Prostate gland (tissue), 2 donors: ENCODE results near the gene MKNK2. TPM values are rescaled to one million over a fixed set of nuclear protein-coding genes. Genes with fewer than 3 reads are reported as not detected.

ENCODE experiments used
- DNase-seq: peaks from one replicate; pipeline ENCODE4 v3.0.0-alpha.2; 2019; ENCODE audit warnings: low spot score
- H3K27ac ChIP-seq, 2 donors: fragments of 200-600 bp; sonication (generic); 2 replicates each; pipeline ENCODE4 v1.5.1; 2017 to 2019
- H3K27me3 ChIP-seq: fragments of 200-600 bp; sonication (generic); replicated peaks from 2 replicates; pipeline ENCODE4 v1.5.1; 2019; ENCODE audit not compliant: insufficient read depth
- H3K36me3 ChIP-seq, 2 donors: fragments of 200-600 bp; sonication (generic); 1 replicate in 1 of 2; 2 replicates in 1 of 2; pipeline versions ENCODE4 v1.5.1 to v1.8.1; 2017 to 2019
- H3K4me1 ChIP-seq: fragments of 200-600 bp; sonication (generic); replicated peaks from 2 replicates; pipeline ENCODE4 v1.5.1; 2019
- H3K4me3 ChIP-seq, 2 donors: fragments of 200-600 bp; sonication (generic); 2 replicates each; pipeline ENCODE4 v1.5.1; 2017 to 2019
- H3K9me3 ChIP-seq: fragments of 200-600 bp; sonication (generic); 2 replicates; pipeline ENCODE4 v1.5.1; 2017
- CTCF ChIP-seq, 4 experiments: fragments of 200-600 bp in 2 of 4; fragments of 450-650 bp in 2 of 4; sonication (generic) in 2 of 4; IDR thresholded peaks; 1 replicate in 3 of 4; 2 replicates in 1 of 4; pipeline ENCODE4 v1.5.1; 2016 to 2019; ENCODE audit warnings: antibody characterized with exemption in 4 of 4, mild to moderate bottlenecking in 2 of 4, moderate library complexity in 2 of 4
- POLR2A ChIP-seq: fragments of 450-650 bp; IDR thresholded peaks from one replicate; pipeline ENCODE4 v1.6.1; 2016; ENCODE audit warnings: antibody characterized with exemption, mild to moderate bottlenecking
- POLR2AphosphoS5 ChIP-seq: sonication (generic); formaldehyde crosslinking; IDR thresholded peaks from one replicate; pipeline ENCODE4 v1.6.1; 2017; ENCODE audit warnings: antibody characterized with exemption
- WGBS: methylation state at CpG from one replicate; pipeline ENCODE4 v1.1.5; 2018; 5-methylcytosine and 5-hydroxymethylcytosine counted together
- intact Hi-C: fragments of 100-400 bp; cut with DNase I; formaldehyde crosslinking; loops from one replicate; pipeline ENCODE4 v1.14.2; 2022
- total RNA-seq, 2 donors: library from RNA; depleted of rRNA; stranded (reverse); fragments of >200 nt; gene quantifications; one replicate each; pipeline ENCODE4 v1.1.0, GENCODE V29; 2016

MKNK2 gene
- total RNA-seq, 2 donors from 2014 or later = 141 to 189 TPM

DNA sequence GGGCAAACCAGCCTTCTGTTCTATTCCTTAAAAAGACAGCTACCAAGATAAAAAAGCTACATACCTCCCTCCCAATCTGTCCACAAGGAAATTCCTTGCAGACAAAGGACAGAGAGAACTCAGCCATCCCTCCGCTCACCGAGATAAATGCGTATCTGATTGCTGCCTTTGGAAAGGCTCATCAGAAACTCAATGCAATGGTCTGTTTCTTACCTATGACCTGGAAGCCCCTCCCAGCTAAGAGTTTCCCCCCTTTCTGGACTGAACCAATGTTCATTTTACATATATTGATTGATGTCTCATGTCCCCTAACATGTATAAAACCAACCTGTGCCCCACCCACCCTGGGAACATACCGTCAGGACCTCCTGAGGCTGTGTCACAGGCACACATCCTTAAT lies 47.2 kb downstream of the MKNK2 start:
- 86% methylated on average over 4 of the region's 4 CpGs for WGBS
- TF ChIP-seq POLR2AphosphoS5 (no peak), CTCF (IDR thresholded peaks at IDR 0.05) (no peak), POLR2A (no peak)
- Histone ChIP-seq H3K4me1 (no peaks in the 10 kb centered on the region), H3K9me3 (no peaks in the 10 kb centered on the region), H3K27me3 (no peaks in the 10 kb centered on the region), H3K27ac (no peak overlapping the region), H3K36me3 (no peaks in the 10 kb centered on the region), H3K4me3 (no peak overlapping the region)
- DNase-seq = no peak
- intact Hi-C loops = no loop called here

- Histone ChIP-seq H3K4me1 (no peaks in the 10 kb centered on the region), H3K27ac (no peak overlapping the region), H3K27me3 (no peaks in the 10 kb centered on the region), H3K9me3 (no peaks in the 10 kb centered on the region), H3K36me3 (no peaks in the 10 kb centered on the region), H3K4me3 (no peak overlapping the region)
- no peak for DNase-seq
- TF ChIP-seq POLR2AphosphoS5 = no peak
- no peak for TF ChIP-seq CTCF (IDR thresholded peaks at IDR 0.05)
- TF ChIP-seq POLR2A = no peak
- whole genome bisulfite sequencing = 92% methylated on average over 26 of the region's 26 CpGs
- intact Hi-C loops = no loop called here
Observed at GRCh38 chr19:1999856-2000515, 51.1 kb downstream of the MKNK2 start.

DNA sequence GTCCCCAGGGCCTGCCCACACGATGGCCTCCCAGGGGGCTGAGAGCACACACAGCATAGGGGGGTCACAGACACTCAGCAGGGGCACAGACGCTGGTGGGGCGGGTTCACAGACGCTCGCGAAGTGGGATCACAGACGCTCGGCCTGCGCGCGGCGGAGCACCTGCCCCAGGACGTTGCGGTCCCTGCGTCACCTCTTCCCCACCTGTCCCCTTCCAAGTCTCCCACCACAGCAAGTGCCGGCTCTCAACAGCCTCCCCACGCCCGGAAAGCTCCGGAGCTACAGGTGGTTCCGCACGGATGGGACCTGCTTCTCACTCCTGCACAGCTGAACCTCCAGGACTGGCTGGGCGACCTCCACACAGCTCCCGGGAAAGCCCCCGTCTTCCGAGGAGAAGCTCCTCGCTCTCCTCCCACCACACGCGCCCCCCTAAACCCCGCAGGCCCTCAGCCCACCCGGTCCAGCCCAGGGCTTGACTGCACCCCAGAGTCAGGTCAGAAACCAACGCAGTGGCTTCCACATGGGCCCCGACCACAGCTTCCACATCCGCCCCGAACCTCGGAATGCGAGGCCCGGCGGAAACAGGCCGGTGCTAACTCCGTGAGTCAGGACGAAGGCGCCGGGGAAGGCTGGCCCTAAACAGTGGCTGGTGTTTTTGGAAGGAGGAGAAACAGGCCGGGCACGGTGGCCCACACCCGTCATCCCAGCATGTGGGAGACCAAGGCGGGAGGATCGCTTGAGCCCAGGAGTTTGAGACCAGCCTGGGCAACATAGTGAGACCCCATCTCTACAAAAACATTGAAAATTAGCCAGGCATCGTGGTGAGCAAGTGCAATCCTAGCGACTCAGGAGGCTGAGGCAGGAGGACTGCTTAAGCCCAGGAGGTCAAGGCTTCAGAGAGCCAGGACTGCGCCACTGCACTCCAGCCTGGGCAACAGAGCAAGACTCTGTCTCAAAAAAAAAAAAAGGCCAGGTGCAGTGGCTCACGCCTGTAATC lies 52.0 kb downstream of the MKNK2 start:
- TF ChIP-seq POLR2A = no peak
- no peak for TF ChIP-seq POLR2AphosphoS5
- no peak for TF ChIP-seq CTCF (IDR thresholded peaks at IDR 0.05)
- Histone ChIP-seq H3K27me3 (no peaks in the 10 kb centered on the region), H3K9me3 (no peaks in the 10 kb centered on the region), H3K27ac (no peak overlapping the region), H3K4me1 (no peaks in the 10 kb centered on the region), H3K4me3 (no peak overlapping the region), H3K36me3 (no peaks in the 10 kb centered on the region)
- DNase-seq = no peak
- intact Hi-C loops = no loop called here
- WGBS = 92% methylated on average over 52 of the region's 52 CpGs

GRCh38 chr19:1997353-1998233 lies 53.5 kb downstream of the MKNK2 start:
- H3K36me3 ChIP-seq = peaks cover 0 to 3% of the 10 kb centered on the region in 2 donors
- H3K9me3 ChIP-seq = no peaks in the 10 kb centered on the region
- intact Hi-C loops = no loop called here
- H3K4me1 ChIP-seq = no peaks in the 10 kb centered on the region
- H3K27ac ChIP-seq = no peak overlapping the region
- WGBS = 88% methylated on average over 31 of the region's 31 CpGs
- no peak for TF ChIP-seq POLR2A
- no peak for TF ChIP-seq CTCF (IDR thresholded peaks at IDR 0.05)
- no peak for TF ChIP-seq POLR2AphosphoS5
- H3K27me3 ChIP-seq = no peaks in the 10 kb centered on the region
- DNase-seq = no peak
- H3K4me3 ChIP-seq = no peak overlapping the region
